Measurements from ENCODE around the gene PRR13. TPM values are rescaled to one million over a fixed set of nuclear protein-coding genes. Genes with fewer than 3 reads are reported as not detected.

The PRR13 gene
- total and polyA plus RNA-seq, 2 of the 8 experiments (the other 6 are each of a cell fraction or from before 2014, with no cell fraction given) = 82.9 to 185 TPM

- peaks cover 11 to 66% (median 35%) of the 10 kb centered on the region in 4 experiments; a peak in 7 of 8 replicates for H3K36me3 ChIP-seq (ENCODE audit: control insufficient read depth in 2 of 4, insufficient read depth in 4 of 4, low read length in 3 of 4)
- POLR2A ChIA-PET (ENCODE audit: partially characterized antibody) = interaction anchor here (0.9 to 67.0 kb wide), 12 partner anchors 10 to 211 kb away, joined by 3 to 3397 read pairs (median 8); partner anchors contain the start of genes MAP3K12, MYG1, NPFF and PCBP2
- no peak for FAIRE-seq
- TF ChIP-seq POLR2A (IDR thresholded peaks at IDR 0.05; ENCODE audit: control extremely low read depth in 1 of 2, low read depth in 2 of 2, low read length in 2 of 2) (no peak), SAP30 (IDR thresholded peaks at IDR 0.05; ENCODE audit: insufficient read depth, insufficient replicate concordance, low read length) (no peak), ATF2 (IDR thresholded peaks at IDR 0.05; ENCODE audit: low read length) (no peak), RAD21 (IDR thresholded peaks at IDR 0.05 in 1 of 2, conservative IDR thresholded peaks at IDR 0.05 in 1 of 2; ENCODE audit: low read depth in 2 of 2, low read length in 2 of 2) (no peak), RXRA (IDR thresholded peaks at IDR 0.05; ENCODE audit: insufficient read depth, low read depth, low read length) (no peak), USF2 (IDR thresholded peaks at IDR 0.05; ENCODE audit: low read length) (no peak), EZH2 (IDR thresholded peaks at IDR 0.05; ENCODE audit: low read depth, low read length, severe bottlenecking) (no peak), GABPA (IDR thresholded peaks at IDR 0.05; ENCODE audit: borderline replicate concordance, insufficient read depth, low read length) (no peak), NRF1 (IDR thresholded peaks at IDR 0.05; ENCODE audit: low read depth, low read length) (no peak), SIX5 (IDR thresholded peaks at IDR 0.05; ENCODE audit: low read depth, low read length) (no peak)
Observed at GRCh38 chr12:53483979-53484377, 42.4 kb downstream of the PRR13 start.

More at GRCh38 chr12:53483979-53484377, 42.4 kb downstream of the PRR13 start:
- Histone ChIP-seq H4K8ac (ENCODE audit: extremely low read depth, insufficient read depth, low read length) (no peak overlapping the region), H3K23ac (ENCODE audit: insufficient read length) (no peak overlapping the region), H2BK20ac (ENCODE audit: low read length) (no peak overlapping the region), H3K27ac (ENCODE audit: low read depth, low read length) (no peak overlapping the region), H3K9ac (replicated peaks in 1 of 4; ENCODE audit: extremely low read depth in 1 of 4, low read depth in 3 of 4, low read length in 3 of 4) (no peak overlapping the region), H3K56ac (replicated peaks; ENCODE audit: insufficient read length, low read depth, low read length) (no peak overlapping the region), H3K14ac (ENCODE audit: insufficient read length) (no peak overlapping the region), H3K4me2 (ENCODE audit: insufficient read depth in 1 of 2, low read depth in 2 of 2, low read length in 2 of 2) (no peak overlapping the region), H3K9me3 (ENCODE audit: insufficient read depth in 2 of 2, low read depth in 1 of 2, low read length in 1 of 2) (no peaks in the 10 kb centered on the region), H4K20me1 (replicated peaks in 1 of 2; ENCODE audit: control insufficient read depth in 1 of 2, insufficient read depth in 2 of 2, low read length in 2 of 2) (peaks cover 18 to 34% of the 10 kb centered on the region in 2 experiments), H3K4me3 (ENCODE audit: extremely low read depth in 1 of 4, insufficient read depth in 2 of 4, low read depth in 3 of 4, low read length in 4 of 4) (no peak overlapping the region), H3K79me1 (ENCODE audit: low read depth, low read length) (no peaks in the 10 kb centered on the region), H2AK5ac (ENCODE audit: low read depth, low read length) (no peak overlapping the region), H3K4ac (replicated peaks; ENCODE audit: insufficient read length, low read depth, low read length) (no peak overlapping the region), H2BK15ac (ENCODE audit: low read length) (no peak overlapping the region), H3K23me2 (ENCODE audit: low read depth, low read length) (no peaks in the 10 kb centered on the region), H2BK12ac (ENCODE audit: low read depth, low read length) (no peak overlapping the region), H2AFZ (ENCODE audit: low read length) (no peak overlapping the region), H4K91ac (replicated peaks; ENCODE audit: insufficient read length, low read length) (no peak overlapping the region), H3K27me3 (replicated peaks in 1 of 4; ENCODE audit: control insufficient read depth in 3 of 4, extremely low read depth in 1 of 4, insufficient read depth in 3 of 4, low read length in 3 of 4) (no peaks in the 10 kb centered on the region), H2BK120ac (replicated peaks; ENCODE audit: low read depth, low read length) (no peak overlapping the region), H3K4me1 (replicated peaks in 1 of 4; ENCODE audit: control insufficient read depth in 3 of 4, insufficient read depth in 4 of 4, low read length in 3 of 4) (peaks cover 0 to 5% (median 1%) of the 10 kb centered on the region in 4 experiments; a peak in 3 of 7 replicates), H4K5ac (ENCODE audit: insufficient read length, low read depth, low read length) (no peak overlapping the region), H3K18ac (ENCODE audit: extremely low read depth, low read length) (no peak overlapping the region), H2BK5ac (ENCODE audit: low read depth, low read length) (no peak overlapping the region), H3K79me2 (ENCODE audit: control insufficient read depth in 1 of 2, insufficient read depth in 2 of 2, low read length in 2 of 2) (no peaks in the 10 kb centered on the region)
- CTCF ChIA-PET (ENCODE audit: partially characterized antibody) = interaction anchor here (1.2 to 9.0 kb wide), 6 partner anchors 8 to 28 kb away, joined by 3 to 105 read pairs (median 28); partner anchors contain the start of genes MAP3K12, NPFF and TARBP2
- WGBS, 2 experiments (ENCODE audit: extremely low coverage in 1 of 2, insufficient coverage in 1 of 2, insufficient read length in 1 of 2, insufficient replicate concordance in 2 of 2, low coverage in 1 of 2, low lambda C conversion rate in 2 of 2, missing lambda C conversion rate in 1 of 2) = 86 to 100% methylated on average over 2 to 4 of the region's 4 CpGs
- no peak for DNase-seq (ENCODE audit: low read depth in 1 of 2, low spot score in 2 of 2)
